GM20000 (cell line): ENCODE measurements around the gene L3MBTL3.

Experiments used
- DNase-seq: peaks from one replicate; pipeline ENCODE4 v3.0.0; 2012; ENCODE audit warnings: low spot score
- CTCF ChIP-seq: IDR thresholded peaks from 2 replicates; pipeline ENCODE4 v1.5.1; 2012; ENCODE audit warnings: mild to moderate bottlenecking, control low read depth; ENCODE audit errors: extremely low read depth, missing control alignments

Gene L3MBTL3

GRCh38 chr6:130018292-130018743 lies at the start of gene L3MBTL3:
Gene L3MBTL3, plus strand, starts transcription at chr6:130018581. Its CDS starts 24,119 bp downstream, at chr6:130042700.
- TF ChIP-seq CTCF: no peak
- peak; percentile 87 for DNase-seq

GRCh38 chr6:129969064-129969463 lies 49.3 kb upstream of the L3MBTL3 start:
- DNase-seq: no peak
- TF ChIP-seq CTCF: no peak

- TF ChIP-seq CTCF: no peak
- DNase-seq: no peak
Measured at GRCh38 chr6:129976110-129976509, 42.3 kb upstream of the L3MBTL3 start.

GRCh38 chr6:129978148-129978916 lies 40.0 kb upstream of the L3MBTL3 start:
- no peak for DNase-seq
- no peak for TF ChIP-seq CTCF

GRCh38 chr6:129980821-129981220 lies 37.6 kb upstream of the L3MBTL3 start:
- no peak for TF ChIP-seq CTCF
- DNase-seq: no peak

- TF ChIP-seq CTCF: peak; percentile 2
- no peak for DNase-seq
Measured at GRCh38 chr6:129981598-129981997, 36.8 kb upstream of the L3MBTL3 start.

- TF ChIP-seq CTCF: no peak
- no peak for DNase-seq
Measured at GRCh38 chr6:129989396-129989795, 29.0 kb upstream of the L3MBTL3 start.
